GM10248 (cell line): Measurements from ENCODE around the gene LRCH4.

ENCODE experiments used
- CTCF ChIA-PET: fragments of 300-600 bp; sonication (Branson Sonifier 250); formaldehyde crosslinking; extraction: SDS; loops from one replicate; lab custom pipeline; 2021; ENCODE audit warnings: antibody characterized with exemption; lab: Yijun Ruan, JAX
- POLR2A ChIA-PET: fragments of 350-650 bp; sonication (Branson Sonifier 250); formaldehyde crosslinking; extraction: SDS; loops from one replicate; lab custom pipeline; 2020; ENCODE audit warnings: antibody characterized with exemption; lab: Yijun Ruan, JAX
- DNase-seq: peaks from one replicate; pipeline ENCODE4 v3.0.0; 2012; ENCODE audit errors: extremely low spot score
- TF ChIP-seq, protein P1 (sequence below): IDR thresholded peaks from 2 replicates; pipeline ENCODE4 v1.5.1; 2012; ENCODE audit warnings: mild to moderate bottlenecking, low read depth; ENCODE audit errors: extremely low read depth, missing control alignments, control extremely low read depth

The LRCH4 gene

DNA sequence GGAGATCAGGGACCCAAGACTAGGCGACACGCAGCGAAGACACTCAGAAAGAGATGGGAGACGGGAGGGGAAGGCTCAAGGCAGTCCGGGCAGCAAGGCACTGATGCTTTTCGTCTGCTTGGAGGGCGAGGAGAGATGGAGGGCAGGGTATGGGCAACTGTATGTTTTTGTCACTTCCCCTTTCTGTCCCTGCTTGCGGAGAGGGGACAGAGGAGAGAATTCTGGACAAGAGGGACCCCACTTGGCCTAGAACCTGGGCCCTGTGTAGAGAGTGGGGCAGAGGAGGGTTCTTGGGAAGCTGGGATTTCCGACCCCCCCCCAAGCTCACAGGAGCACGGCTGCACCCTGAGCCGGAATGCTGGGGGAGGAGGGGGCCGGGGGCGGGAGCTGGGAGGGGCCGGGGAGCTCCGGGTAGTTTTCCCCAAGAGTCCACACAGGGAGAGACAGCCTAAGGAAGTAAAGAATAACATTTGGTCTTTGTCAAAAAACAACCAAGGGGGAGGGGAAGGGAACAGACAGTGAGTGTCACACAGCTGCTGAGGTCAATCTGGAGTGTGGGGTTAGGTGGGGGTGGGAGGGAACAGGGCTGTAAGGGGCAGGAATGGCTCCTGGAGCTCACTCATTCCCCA lies 1.8 kb downstream of the LRCH4 start:
- ChIA-PET CTCF (interaction anchor here (1.3 to 3.1 kb wide), 8 partner anchors 13 to 147 kb away, joined by 4 to 20 read pairs (median 8); partner anchors contain the start of genes MOSPD3 and POP7), POLR2A (interaction anchor here (0.5 to 1.5 kb wide), 2 partner anchors 48 to 148 kb away, joined by 3 to 5 read pairs; partner anchors contain the start of gene PPP1R35)
- TF ChIP-seq, protein P1, sequence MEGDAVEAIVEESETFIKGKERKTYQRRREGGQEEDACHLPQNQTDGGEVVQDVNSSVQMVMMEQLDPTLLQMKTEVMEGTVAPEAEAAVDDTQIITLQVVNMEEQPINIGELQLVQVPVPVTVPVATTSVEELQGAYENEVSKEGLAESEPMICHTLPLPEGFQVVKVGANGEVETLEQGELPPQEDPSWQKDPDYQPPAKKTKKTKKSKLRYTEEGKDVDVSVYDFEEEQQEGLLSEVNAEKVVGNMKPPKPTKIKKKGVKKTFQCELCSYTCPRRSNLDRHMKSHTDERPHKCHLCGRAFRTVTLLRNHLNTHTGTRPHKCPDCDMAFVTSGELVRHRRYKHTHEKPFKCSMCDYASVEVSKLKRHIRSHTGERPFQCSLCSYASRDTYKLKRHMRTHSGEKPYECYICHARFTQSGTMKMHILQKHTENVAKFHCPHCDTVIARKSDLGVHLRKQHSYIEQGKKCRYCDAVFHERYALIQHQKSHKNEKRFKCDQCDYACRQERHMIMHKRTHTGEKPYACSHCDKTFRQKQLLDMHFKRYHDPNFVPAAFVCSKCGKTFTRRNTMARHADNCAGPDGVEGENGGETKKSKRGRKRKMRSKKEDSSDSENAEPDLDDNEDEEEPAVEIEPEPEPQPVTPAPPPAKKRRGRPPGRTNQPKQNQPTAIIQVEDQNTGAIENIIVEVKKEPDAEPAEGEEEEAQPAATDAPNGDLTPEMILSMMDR: no peak
- DNase-seq: no peak

DNA sequence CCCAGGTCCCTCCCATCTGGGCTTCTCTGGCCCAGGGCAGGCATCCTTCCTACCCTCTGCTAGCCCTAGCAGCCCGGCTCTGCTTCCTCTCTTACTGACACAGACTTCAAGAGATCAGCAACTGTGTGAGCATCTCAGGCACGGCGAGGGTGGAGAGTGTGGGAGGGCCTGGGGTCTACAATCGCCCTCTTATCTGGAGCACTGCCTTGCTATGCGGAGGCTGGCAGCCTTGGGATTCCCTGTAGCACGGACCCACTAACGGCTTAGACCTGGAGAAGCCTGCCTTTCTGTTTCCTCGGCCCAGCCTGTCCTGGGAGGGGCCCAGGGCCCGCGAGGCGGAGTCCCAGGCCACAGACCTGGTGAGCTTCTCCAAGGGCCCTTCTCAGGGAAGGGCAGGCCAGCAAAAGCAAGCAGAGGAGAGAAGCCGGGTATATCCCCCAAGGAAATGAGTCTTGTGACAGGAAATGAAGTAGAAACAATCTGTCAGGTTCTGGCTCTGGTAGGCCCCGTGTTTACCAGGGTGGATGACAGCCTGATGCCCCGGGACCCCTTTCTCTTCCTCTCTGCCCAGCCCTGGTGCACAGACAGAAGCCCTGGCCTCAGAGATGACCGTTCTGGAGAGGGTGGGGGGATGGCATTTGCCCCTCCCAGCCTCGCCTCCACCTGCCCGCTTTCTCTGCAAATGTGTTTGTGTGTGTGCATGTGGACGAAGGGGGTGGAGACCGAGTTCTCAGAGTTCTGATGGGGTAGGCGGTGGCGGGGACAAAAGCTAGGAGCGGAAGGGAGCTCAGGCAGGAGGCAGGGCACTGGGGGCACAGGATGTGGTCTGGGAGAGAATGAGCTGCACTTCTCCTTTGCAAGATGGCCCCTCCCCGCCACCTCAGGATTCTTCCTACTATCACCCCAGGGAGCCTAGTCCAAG lies 2.5 kb downstream of the LRCH4 start:
- DNase-seq: peak; percentile 56
- TF ChIP-seq, protein P1: no peak
- POLR2A ChIA-PET: interaction anchor here (0.5 to 1.5 kb wide), 2 partner anchors 18 to 147 kb away, joined by 3 to 9 read pairs; partner anchors contain the start of gene PPP1R35
- CTCF ChIA-PET: interaction anchor here (1.3 to 3.1 kb wide), 7 partner anchors 10 to 146 kb away, joined by 3 to 20 read pairs (median 7); no protein-coding TSS in a partner anchor

DNA sequence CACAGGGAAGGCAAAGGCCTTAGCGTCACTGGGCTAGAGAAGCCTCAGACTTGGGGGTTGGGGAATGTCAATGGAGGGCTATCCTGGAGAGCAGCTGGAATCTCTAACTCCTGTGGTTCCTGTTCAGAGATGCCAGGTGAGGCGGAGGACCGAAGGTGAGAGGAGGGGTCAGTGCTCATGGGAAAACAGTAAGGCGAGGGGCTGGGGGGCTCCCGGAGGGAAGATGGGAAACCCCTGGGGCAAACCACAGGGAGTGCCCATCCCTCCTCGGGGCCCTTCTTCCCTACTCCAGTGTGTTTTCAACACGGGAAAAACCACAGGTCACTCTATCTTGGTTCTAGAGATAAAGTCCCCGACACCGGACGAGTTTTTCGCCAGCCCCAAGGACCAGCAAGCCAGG lies 3.3 kb downstream of the LRCH4 start:
- TF ChIP-seq, protein P1: no peak
- no peak for DNase-seq
- ChIA-PET CTCF (interaction anchor here (1.7 to 3.1 kb wide), 4 partner anchors 10 to 23 kb away, joined by 3 to 20 read pairs (median 10); no protein-coding TSS in a partner anchor), POLR2A (interaction anchor here (0.5 kb wide), 1 partner anchor 19 kb away, joined by 9 read pairs; no protein-coding TSS in a partner anchor)

DNA sequence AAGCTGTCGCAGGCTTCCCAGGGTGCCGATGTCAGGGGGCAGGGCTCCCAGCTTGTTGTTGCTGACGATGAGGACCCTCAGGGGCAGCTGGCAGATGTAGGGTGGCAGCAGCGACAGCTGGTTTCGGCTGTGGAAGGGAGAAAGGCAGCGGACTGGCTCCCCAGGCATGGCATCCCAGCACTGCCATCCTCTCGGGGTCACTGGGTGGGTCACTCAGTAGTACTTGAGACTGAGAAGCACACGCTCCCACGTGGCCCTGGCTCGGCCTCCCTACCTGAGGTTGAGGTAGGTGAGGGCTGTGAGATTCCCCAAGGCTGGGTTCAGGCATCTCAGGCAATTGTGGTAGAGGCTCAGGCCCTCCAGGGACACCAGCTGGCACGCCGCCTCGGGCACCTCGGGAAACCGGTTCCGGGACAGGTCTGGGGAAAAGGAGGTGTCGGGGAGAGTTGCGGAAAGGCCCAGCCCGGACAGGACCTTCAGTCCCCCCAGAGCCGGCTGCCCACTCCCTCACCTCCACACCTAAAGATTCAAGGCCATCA lies 3.8 kb downstream of the LRCH4 start:
- ChIA-PET POLR2A (no interaction called here), CTCF (interaction anchor here (1.0 to 1.9 kb wide), 5 partner anchors 9 to 22 kb away, joined by 3 to 10 read pairs (median 7); no protein-coding TSS in a partner anchor)
- no peak for DNase-seq
- TF ChIP-seq, protein P1: no peak

DNA sequence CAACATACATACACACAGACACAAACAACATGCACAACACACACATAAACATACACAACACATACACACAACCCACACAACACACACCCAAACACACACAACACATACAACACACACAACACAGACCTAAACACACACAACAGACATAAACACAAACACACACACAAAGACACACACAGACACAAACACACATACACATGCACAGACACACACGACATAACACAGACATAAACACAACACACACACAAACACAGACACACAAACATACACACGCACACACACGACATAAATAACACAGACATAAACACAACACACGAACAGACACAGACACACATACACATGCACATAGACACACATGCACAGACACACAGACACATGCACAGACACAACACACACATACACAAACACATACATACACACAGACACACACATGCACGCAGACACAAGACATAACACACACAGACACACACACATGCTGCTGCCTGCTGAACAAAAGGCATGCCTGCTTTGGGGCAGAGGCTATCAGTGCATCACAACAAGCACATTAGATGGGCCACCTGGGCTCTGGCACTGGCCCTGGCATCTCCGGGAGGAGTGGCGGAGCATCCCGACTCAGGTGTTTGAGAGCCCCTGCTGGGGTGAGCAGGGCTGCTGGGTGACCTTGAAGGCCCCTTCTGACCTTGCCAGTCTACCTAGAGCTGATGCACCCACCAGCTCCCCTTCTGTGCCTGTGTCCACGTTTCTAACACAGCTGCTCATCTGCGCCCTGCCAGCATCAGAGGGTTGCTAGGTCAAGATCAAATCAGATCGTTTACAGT lies 5.3 kb downstream of the LRCH4 start:
- POLR2A ChIA-PET: no interaction called here

More for the DNA sequence above, 5.3 kb downstream of the LRCH4 start:
- CTCF ChIA-PET: interaction anchor here (1.2 to 1.9 kb wide), 3 partner anchors 12 to 21 kb away, joined by 7 to 10 read pairs (median 9); no protein-coding TSS in a partner anchor
- no peak for DNase-seq
- TF ChIP-seq, protein P1: no peak
